ENCODE data around the gene AIFM1.

AIFM1 gene

DNA sequence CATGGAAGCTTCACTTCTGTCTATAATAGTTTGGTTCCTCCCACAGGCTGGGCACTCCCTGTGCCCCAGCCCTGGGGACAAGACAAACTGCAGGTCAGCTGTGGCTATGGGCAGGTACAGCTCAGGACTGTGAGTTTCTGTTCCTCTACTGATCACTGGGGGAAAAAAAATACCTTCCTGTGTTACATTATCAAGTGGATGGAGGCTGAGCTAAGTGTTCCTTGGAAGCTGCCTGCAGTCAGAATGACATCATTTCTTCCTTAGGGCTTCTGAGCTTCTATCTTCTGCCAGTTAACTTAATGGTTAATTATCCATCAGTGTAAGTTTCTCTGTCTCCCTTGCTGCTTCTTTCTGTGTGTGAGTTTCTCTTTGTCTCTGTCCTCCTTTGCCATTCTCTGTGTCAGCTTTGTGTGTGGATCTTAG, 10.7 kb upstream of the AIFM1 start:
- Mint-ChIP-seq H3K27ac (peak overlapping the region; percentile 2), H3K36me3 (ENCODE audit: low read depth) (peaks cover 7% of the 10 kb centered on the region), H3K4me3 (no peak overlapping the region), H3K4me1 (peaks cover 63% of the 10 kb centered on the region), H3K27me3 (no peaks in the 10 kb centered on the region), H3K9me3 (no peaks in the 10 kb centered on the region)
- ATAC-seq (no peak), DNase-seq (no peak)

DNA sequence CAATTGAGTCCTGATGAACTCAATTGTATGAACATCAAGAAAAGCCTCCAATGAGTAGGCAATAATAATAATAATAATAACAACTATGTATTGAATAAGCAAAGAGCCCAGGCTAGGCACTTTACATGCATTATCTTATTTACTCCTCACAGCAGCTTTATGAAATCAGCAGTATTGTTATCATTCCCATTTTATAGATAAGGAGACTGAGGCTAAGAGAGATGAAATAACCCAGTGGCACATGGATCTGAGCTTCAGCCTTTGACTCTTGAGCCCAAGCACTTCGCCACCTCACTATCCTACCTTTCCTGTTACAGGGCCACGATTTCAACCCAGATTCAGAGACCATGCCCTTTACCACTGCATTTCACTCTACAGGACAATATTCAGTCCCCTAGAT, 9.3 kb upstream of the AIFM1 start:
- Mint-ChIP-seq H3K4me3 (no peak overlapping the region), H3K4me1 (peaks cover 67% of the 10 kb centered on the region)
- no peak for ATAC-seq

DNA sequence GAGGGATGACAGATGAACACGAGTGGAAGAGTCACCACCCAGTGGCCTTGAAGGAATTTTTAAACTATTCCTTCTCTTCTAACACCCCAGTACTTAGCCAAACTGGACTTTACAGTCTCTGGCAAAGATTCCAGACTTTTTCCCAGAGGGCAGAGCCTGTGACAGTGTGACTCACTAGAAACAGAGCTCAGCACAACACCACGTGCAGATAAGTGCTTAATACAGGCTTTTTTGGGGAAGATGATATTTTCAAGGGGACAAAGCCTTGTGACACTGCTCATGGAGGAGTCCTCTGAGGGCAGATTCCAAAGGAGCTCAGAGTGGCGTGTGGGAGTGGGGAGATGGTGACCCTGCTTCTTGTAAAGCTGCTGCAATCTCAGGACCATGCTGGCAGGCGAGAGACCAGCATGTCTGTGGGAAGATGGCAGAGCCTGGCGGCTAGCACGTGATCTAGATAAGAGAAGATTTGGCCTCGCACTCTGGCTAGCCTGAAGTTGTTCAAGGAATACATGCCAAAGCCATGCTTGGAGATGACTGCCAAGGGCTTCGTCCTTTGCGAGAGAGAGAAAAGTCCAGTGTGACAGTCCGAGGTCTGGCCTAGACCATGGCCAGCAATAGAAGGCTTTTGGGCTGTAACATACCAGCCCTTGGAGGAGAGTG, 8.5 kb upstream of the AIFM1 start:
- H3K4me1 Mint-ChIP-seq: peaks cover 60% of the 10 kb centered on the region
- H3K9me3 Mint-ChIP-seq: no peaks in the 10 kb centered on the region
- DNase-seq (no peak), ATAC-seq (no peak)
- peaks cover 7% of the 10 kb centered on the region for H3K36me3 Mint-ChIP-seq (ENCODE audit: low read depth)
- H3K27me3 Mint-ChIP-seq: no peaks in the 10 kb centered on the region
- peak overlapping the region; percentile 88 for H3K4me3 Mint-ChIP-seq
- H3K27ac Mint-ChIP-seq: peak overlapping the region; percentile 92

More for the DNA sequence above, 9.3 kb upstream of the AIFM1 start:
- DNase-seq: no peak
- peaks cover 7% of the 10 kb centered on the region for H3K36me3 Mint-ChIP-seq (ENCODE audit: low read depth)
- H3K27me3 Mint-ChIP-seq: no peaks in the 10 kb centered on the region
- no peaks in the 10 kb centered on the region for H3K9me3 Mint-ChIP-seq
- H3K27ac Mint-ChIP-seq: peak overlapping the region; percentile 72

- Mint-ChIP-seq H3K9me3 (no peaks in the 10 kb centered on the region), H3K4me1 (peaks cover 57% of the 10 kb centered on the region), H3K27ac (peak overlapping the region; percentile 92), H3K27me3 (no peaks in the 10 kb centered on the region), H3K36me3 (ENCODE audit: low read depth) (peaks cover 7% of the 10 kb centered on the region), H3K4me3 (peak overlapping the region; percentile 88)
- DNase-seq (peak; percentile 57), ATAC-seq (peak; percentile 62)
Measured at GRCh38 chrX:130173190-130173895, 7.7 kb upstream of the AIFM1 start.

DNA sequence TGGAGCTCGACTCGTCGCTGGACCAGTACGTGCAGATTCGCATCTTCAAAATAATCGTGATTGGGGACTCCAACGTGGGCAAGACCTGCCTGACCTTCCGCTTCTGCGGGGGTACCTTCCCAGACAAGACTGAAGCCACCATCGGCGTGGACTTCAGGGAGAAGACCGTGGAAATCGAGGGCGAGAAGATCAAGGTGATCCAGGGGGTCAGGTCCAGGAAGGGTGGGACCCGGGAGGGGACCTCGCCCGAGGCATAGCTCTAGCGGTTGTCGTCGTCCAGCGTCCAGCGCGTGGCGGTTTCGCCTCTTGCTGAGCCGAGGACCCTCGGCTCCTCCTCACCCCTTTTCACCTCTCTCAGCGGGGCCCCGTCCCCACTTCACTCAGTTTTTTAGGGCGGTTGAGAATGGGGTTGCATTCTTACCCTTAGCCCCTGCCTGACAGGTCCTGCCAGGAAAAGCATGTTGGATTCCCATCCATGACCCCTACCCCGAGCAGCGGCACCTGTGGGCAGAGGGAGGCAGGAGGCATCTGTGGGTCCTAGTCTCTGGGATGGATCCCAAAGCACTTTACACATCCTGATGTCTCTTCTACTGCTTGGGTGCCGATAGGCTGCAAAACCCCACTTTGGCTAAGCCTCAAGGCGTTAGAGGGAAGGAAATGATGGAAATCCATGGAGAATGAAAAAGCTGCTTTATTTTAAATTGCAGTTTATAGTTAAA, 6.6 kb upstream of the AIFM1 start:
- Mint-ChIP-seq H3K4me3 (peak overlapping the region; percentile 88), H3K36me3 (ENCODE audit: low read depth) (no peaks in the 10 kb centered on the region), H3K9me3 (no peaks in the 10 kb centered on the region), H3K4me1 (peaks cover 51% of the 10 kb centered on the region), H3K27ac (peak overlapping the region; percentile 92), H3K27me3 (no peaks in the 10 kb centered on the region)
- no peak for ATAC-seq
- DNase-seq: no peak

DNA sequence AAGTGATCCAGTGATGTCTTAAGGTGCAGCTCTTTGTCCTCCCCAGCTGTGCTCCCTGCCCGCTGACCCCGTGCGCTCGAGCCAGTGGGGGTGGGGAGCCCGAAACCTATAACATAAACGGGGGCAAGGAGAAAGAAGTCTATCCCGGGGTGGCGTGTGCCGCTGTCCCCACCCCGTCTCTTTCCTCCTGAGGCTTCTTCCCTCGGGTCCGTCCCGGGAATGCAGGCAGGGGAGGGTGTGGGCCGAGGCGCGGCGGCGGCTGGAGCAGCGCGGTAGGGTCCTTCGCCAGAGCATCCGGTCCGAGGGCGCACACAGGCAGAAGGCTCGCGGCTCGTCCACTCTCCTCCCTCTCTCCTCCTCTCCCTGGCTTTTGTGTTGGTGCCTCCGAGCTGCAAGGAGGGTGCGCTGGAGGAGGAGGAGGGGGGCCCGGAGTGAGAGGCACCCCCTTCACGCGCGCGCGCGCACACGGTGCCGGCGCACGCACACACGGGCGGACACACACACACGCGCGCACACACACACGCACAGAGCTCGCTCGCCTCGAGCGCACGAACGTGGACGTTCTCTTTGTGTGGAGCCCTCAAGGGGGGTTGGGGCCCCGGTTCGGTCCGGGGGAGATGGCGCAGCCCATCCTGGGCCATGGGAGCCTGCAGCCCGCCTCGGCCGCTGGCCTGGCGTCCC, 5.9 kb upstream of the AIFM1 start, which contains the start of gene RAB33A:
TSS of gene RAB33A (plus strand) at position 517 of the 681 bp plus-strand sequence. CDS start at position 618, 101 bp downstream.
- Mint-ChIP-seq H3K4me3 (peak within 1 kb of the TSS; percentile 88), H3K27ac (peak within 1 kb of the TSS; percentile 92), H3K27me3 (no peaks in the 10 kb centered on the region), H3K36me3 (ENCODE audit: low read depth) (no peaks in the 10 kb centered on the region), H3K9me3 (no peaks in the 10 kb centered on the region), H3K4me1 (peaks cover 51% of the 10 kb centered on the region)
- ATAC-seq (peak; percentile 26), DNase-seq (peak; percentile 34)

GRCh38 chrX:130170752-130171445, 5.3 kb upstream of the AIFM1 start:
- no peaks in the 10 kb centered on the region for H3K27me3 Mint-ChIP-seq
- DNase-seq: peak; percentile 69
- H3K9me3 Mint-ChIP-seq: no peaks in the 10 kb centered on the region
- peak; percentile 83 for ATAC-seq
- no peaks in the 10 kb centered on the region for H3K36me3 Mint-ChIP-seq (ENCODE audit: low read depth)
- H3K4me3 Mint-ChIP-seq: peak overlapping the region; percentile 88
- peaks cover 45% of the 10 kb centered on the region for H3K4me1 Mint-ChIP-seq
- peak overlapping the region; percentile 82 for H3K27ac Mint-ChIP-seq

DNA sequence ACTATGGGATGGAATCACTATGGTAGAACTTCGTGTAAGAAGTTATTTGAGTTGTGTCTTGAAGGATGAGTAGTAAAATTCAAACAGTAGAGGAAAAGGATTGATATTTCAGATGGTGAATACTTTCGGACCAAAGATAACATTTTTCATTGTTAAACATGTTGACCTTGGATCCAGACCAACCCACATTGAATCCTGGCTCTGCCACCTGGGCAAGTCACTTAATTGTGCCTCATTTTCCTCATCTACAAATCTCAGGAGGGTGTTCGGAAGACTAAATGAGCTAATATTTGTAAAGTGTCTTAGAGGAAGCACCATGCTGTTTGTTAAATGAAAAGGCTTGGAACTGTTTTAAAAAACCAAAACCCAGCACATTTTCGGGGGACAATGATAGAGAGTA, 1.4 kb upstream of the AIFM1 start:
- DNase-seq: no peak
- H3K27me3 Mint-ChIP-seq: no peaks in the 10 kb centered on the region
- peak overlapping the region; percentile 90 for H3K4me3 Mint-ChIP-seq
- H3K4me1 Mint-ChIP-seq: peaks cover 37% of the 10 kb centered on the region
- no peak for ATAC-seq
- no peaks in the 10 kb centered on the region for H3K36me3 Mint-ChIP-seq (ENCODE audit: low read depth)
- no peaks in the 10 kb centered on the region for H3K9me3 Mint-ChIP-seq
- no peak overlapping the region for H3K27ac Mint-ChIP-seq

DNA sequence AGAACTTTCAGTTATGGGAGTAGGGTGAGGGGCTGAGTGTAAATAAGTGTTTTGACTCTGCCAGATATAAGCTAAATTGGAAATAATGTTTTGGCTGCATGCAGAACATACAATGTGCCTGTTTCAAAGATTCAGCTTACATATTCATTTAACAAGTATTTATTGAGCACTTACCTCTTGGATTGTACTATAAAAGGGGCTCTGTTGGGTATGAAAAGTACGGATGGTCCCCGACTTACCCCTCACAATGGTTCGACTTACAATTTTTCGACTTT, 799 bp upstream of the AIFM1 start:
- no peaks in the 10 kb centered on the region for H3K9me3 Mint-ChIP-seq
- peak overlapping the region; percentile 94 for H3K27ac Mint-ChIP-seq
- no peaks in the 10 kb centered on the region for H3K27me3 Mint-ChIP-seq
- peak overlapping the region; percentile 90 for H3K4me3 Mint-ChIP-seq
- H3K4me1 Mint-ChIP-seq: peaks cover 39% of the 10 kb centered on the region
- ATAC-seq (no peak), DNase-seq (no peak)
- H3K36me3 Mint-ChIP-seq (ENCODE audit: low read depth): no peaks in the 10 kb centered on the region

GRCh38 chrX:130165181-130165702, 399 bp downstream of the AIFM1 start:
- ATAC-seq: no peak
- DNase-seq: no peak

DNA sequence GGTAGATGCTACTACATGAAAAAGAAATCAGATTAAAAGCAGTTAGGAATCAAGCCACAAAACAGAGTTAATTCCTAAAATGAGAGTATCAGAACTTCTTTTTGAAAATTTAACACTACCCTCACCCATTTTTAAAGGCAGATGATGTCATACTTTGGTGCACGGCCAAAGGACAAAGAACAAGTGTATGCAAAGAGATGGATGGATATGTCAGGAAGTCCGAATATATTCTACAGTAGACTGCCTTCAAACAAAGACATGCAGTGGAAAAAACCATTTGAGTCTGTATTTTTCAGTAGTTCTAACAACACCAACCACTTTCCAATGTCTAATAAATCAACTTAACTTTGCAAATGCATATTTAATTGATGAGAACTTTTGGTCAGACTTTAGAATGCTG, 2.2 kb downstream of the AIFM1 start:
- no peaks in the 10 kb centered on the region for H3K9me3 Mint-ChIP-seq
- H3K4me3 Mint-ChIP-seq: peak overlapping the region; percentile 45
- H3K27me3 Mint-ChIP-seq: no peaks in the 10 kb centered on the region
- no peak for ATAC-seq
- peaks cover 44% of the 10 kb centered on the region for H3K4me1 Mint-ChIP-seq
- DNase-seq: no peak
- H3K27ac Mint-ChIP-seq: no peak overlapping the region
- no peaks in the 10 kb centered on the region for H3K36me3 Mint-ChIP-seq (ENCODE audit: low read depth)

More at GRCh38 chrX:130165181-130165702, 399 bp downstream of the AIFM1 start:
- Mint-ChIP-seq H3K4me3 (peak overlapping the region; percentile 90), H3K9me3 (no peaks in the 10 kb centered on the region), H3K36me3 (ENCODE audit: low read depth) (no peaks in the 10 kb centered on the region), H3K27me3 (no peaks in the 10 kb centered on the region), H3K4me1 (peaks cover 33% of the 10 kb centered on the region), H3K27ac (peak overlapping the region; percentile 94)

GRCh38 chrX:130162094-130162735, 3.4 kb downstream of the AIFM1 start:
- H3K27ac Mint-ChIP-seq: no peak overlapping the region
- DNase-seq: no peak
- no peaks in the 10 kb centered on the region for H3K27me3 Mint-ChIP-seq
- no peaks in the 10 kb centered on the region for H3K9me3 Mint-ChIP-seq
- no peak overlapping the region for H3K4me3 Mint-ChIP-seq
- H3K36me3 Mint-ChIP-seq (ENCODE audit: low read depth): no peaks in the 10 kb centered on the region
- ATAC-seq: no peak
- H3K4me1 Mint-ChIP-seq: peaks cover 41% of the 10 kb centered on the region

DNA sequence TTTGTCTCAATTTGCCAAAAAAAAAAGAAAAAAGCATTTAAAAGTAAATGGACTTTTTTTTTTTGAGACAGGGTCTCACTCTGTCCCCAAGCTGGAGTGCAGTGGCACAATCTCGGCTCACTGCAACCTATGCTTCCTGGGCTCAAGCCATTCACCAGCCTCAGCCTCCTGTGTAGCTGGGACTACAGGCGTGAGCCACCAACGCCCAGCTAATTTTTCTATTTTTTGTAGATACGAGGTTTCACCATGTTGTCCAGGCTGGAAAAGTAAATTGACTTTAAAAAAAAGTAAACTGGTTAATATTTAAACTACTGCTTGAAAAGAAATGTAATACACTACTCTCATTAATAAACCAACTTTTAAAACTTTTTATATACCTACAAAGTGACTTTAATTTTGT, 5.9 kb downstream of the AIFM1 start:
- ATAC-seq: no peak
- H3K4me1 Mint-ChIP-seq: peaks cover 34% of the 10 kb centered on the region
- H3K4me3 Mint-ChIP-seq: no peak overlapping the region
- H3K36me3 Mint-ChIP-seq (ENCODE audit: low read depth): peaks cover 7% of the 10 kb centered on the region
- no peaks in the 10 kb centered on the region for H3K27me3 Mint-ChIP-seq
- H3K27ac Mint-ChIP-seq: no peak overlapping the region
- no peak for DNase-seq
- H3K9me3 Mint-ChIP-seq: no peaks in the 10 kb centered on the region

Measured in activated naive CD8-positive, alpha-beta T cell treated with anti-CD3 and anti-CD28 coated beads, Interleukin-2, amount 50 U/mL, for 24 hours (primary cell).